Measurements from ENCODE around the gene TNFRSF13B.

The TNFRSF13B gene

GRCh38 chr17:16981928-16982327 lies 10.0 kb upstream of the TNFRSF13B start:
- TF ChIP-seq GATA2 (IDR thresholded peaks at IDR 0.05; ENCODE audit: low read depth, low read length) = no peak
- TF ChIP-seq GATA3 (IDR thresholded peaks at IDR 0.05; ENCODE audit: low read depth, low read length) = no peak

DNA sequence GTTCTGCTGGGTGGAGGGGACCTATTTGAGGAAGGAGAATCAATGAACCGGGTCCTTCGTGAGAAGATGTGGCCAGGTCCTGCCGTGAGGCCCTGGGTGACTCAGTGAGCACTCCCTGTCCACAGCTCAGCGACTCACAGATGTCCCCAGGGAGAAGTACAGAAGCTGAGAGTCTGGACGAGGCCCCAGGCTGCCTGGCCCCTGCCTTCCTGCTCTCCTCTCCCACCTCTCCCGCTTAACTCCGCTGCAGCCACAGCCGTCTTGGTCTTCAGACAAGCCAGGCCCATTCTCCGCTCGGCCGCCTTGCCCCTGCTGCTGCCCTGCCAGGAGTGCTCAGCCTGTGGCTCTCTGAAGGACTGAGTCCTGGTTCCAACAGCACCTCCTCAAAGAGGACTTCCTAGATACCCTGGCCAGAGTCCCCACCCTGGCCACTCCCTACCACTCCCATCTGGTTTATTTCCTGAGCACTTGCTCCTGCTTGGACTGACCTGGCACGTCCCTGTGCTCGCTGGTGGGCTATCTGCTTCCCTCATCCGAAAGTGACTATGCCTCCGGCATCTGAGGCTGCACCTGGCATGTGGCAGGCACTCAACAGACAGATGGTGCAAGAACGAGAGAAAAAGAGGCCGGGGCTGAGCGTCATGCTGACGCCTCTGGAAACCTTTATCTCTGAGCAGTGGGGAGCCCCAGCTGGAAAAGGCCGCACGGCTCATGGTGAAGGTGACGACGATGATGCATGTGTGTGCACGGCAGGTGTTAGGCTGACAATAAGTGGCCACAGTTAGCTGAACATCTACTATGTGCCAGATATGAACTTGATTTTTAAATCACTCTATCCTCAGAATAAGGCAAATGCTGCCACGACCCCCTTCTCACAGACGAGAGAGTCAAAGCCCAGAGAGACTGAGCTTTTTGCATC lies 9.2 kb upstream of the TNFRSF13B start:
- TF ChIP-seq GATA2 (IDR thresholded peaks at IDR 0.05; ENCODE audit: low read depth, low read length) = no peak
- TF ChIP-seq GATA3 (IDR thresholded peaks at IDR 0.05; ENCODE audit: low read depth, low read length) = no peak

DNA sequence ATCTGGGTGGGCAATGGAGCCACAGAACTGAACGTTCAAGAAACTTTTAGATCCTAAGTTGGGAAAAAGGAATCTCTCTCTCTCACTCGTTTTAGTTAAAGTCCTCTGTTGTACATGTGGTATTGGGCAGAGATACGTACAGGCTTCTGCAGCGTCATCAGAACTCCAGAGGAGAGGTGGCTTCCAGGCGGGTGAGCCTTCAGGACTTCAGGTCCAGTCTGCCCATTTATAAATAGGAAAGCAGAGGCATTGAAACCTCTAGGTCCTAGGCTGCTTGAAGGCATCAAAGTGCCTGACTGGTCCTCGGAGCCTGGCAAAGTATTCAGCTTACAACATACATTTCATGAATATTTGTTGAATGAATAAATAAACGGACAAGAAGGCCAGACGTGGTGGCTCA lies 8.1 kb upstream of the TNFRSF13B start:
- no peak for TF ChIP-seq GATA2 (IDR thresholded peaks at IDR 0.05; ENCODE audit: low read depth, low read length)
- TF ChIP-seq GATA3 (IDR thresholded peaks at IDR 0.05; ENCODE audit: low read depth, low read length) = no peak

GRCh38 chr17:16977932-16978331 lies 6.0 kb upstream of the TNFRSF13B start:
- no peak for TF ChIP-seq GATA2 (IDR thresholded peaks at IDR 0.05; ENCODE audit: low read depth, low read length)
- no peak for TF ChIP-seq GATA3 (IDR thresholded peaks at IDR 0.05; ENCODE audit: low read depth, low read length)

DNA sequence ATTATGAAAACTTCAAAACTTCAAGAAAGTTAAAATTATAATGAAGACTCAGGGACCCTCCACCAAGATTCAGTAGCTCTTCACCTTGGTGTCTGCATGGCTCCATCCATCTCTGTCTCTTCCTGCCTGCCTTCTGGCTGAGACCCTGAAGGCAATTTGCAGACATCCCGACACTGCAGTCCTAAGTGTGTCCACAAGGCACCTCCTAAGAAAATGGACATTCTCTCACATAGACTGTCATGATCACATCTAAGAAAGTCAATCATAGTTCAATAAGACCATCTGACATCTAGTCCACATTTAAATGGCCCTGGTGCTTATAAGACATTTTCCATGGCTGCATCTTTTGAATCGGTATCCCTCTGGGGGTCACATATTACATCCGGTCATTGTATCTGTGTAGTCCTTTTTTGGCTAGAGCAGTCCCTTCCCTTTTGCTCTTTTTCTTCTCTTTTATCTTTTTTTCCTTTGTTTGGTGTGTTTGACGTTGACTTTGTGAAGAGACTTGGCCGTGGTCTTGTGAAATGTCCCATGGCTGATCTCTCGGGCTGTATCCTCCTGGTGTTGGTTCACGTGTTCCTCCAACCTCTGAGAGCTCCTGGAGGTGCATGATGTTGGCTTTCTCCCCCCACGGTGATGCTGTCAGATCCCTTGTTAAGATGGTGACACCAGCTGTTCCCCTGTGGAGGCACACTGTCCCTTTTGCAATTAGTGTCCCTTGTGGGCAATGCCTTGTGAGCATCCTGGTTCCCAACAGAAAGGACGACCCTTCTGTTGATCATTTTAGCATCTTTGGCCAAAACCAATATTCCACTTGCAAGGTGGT lies 5.0 kb upstream of the TNFRSF13B start:
- TF ChIP-seq GATA2 (IDR thresholded peaks at IDR 0.05; ENCODE audit: low read depth, low read length) (no peak), GATA3 (IDR thresholded peaks at IDR 0.05; ENCODE audit: low read depth, low read length) (no peak)

DNA sequence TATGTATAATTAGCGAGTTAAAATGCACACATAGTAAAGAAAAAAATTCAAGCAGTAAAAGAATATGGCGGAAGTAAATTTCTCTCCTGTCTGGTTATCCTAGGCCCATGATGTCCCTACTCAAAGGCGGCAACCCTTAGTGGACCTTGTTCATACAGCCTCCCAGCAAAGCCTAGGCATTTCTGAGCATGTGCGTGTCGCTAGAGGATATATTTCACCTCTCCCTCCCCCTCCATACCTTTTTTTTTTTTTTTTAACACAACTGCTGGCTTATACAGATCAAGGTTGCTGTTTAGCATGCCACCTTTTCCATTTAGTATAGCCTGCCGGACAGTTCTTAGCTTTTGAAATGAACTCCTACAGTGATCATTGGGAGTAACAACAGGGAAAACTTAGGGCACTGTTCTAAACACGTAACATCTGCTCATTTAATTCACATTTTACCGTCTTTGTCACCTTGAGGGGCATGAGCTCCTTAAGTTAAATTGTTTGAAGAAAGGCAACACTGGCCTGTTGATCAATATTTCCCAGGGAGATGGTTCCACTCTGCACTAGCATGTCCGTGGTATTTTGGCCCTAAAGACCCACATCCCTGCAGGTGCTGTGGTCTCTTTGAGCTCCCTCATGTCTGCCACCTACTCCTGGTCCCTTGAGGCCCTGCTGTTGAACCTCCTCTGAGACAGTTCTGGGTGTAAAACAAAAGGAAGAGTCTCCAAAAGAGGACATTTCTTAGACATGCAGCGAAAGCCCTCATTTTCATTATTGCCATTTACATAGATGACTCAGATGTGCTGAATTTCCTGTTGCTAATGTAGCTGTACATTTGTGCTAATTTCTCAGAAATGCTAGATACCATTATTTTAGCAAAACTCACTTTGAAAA lies 4.1 kb upstream of the TNFRSF13B start:
- TF ChIP-seq GATA2 (IDR thresholded peaks at IDR 0.05; ENCODE audit: low read depth, low read length) (no peak), GATA3 (IDR thresholded peaks at IDR 0.05; ENCODE audit: low read depth, low read length) (no peak)

GRCh38 chr17:16975277-16975651 lies 3.3 kb upstream of the TNFRSF13B start:
- TF ChIP-seq GATA3 (IDR thresholded peaks at IDR 0.05; ENCODE audit: low read depth, low read length) = no peak
- TF ChIP-seq GATA2 (IDR thresholded peaks at IDR 0.05; ENCODE audit: low read depth, low read length) = no peak

GRCh38 chr17:16974569-16975276 lies 2.8 kb upstream of the TNFRSF13B start:
- TF ChIP-seq GATA3 (IDR thresholded peaks at IDR 0.05; ENCODE audit: low read depth, low read length) (no peak), GATA2 (IDR thresholded peaks at IDR 0.05; ENCODE audit: low read depth, low read length) (no peak)

DNA sequence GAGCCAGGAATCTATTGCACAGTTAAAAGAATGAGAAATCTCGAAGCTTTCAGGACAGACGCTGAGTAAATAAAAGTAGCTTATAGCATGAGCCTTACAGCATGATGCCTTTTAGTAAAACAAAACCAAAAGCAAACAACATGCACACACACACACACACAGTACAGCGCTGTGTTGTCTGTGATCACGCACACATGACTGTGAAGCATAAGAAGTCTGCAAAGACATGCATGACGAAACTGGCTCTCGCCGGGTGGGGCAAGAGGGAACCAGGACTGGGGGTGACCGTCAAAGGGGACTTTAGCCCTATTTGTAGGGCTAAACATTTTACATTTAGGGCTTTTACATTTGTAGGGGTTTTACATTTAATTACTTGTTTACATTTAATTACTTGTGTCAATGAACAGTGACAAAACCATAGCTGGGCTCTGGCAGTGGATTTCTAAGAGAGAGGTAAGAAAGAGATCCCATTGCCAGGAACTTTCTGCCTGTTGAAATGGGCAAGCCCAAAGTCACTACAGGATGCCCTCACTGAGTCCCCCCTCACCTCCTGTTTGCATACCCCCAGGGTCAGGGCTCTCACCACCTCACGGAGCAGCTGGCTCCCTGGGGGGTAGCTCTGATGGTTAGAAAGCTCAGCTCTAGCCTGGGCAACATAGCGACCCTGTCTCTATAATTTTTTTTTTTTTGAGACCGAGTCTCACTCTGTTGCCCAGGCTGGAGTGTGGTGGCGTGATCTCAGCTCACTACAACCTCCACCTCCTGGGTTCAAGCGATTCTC lies 2.0 kb upstream of the TNFRSF13B start:
- no peak for TF ChIP-seq GATA2 (IDR thresholded peaks at IDR 0.05; ENCODE audit: low read depth, low read length)

DNA sequence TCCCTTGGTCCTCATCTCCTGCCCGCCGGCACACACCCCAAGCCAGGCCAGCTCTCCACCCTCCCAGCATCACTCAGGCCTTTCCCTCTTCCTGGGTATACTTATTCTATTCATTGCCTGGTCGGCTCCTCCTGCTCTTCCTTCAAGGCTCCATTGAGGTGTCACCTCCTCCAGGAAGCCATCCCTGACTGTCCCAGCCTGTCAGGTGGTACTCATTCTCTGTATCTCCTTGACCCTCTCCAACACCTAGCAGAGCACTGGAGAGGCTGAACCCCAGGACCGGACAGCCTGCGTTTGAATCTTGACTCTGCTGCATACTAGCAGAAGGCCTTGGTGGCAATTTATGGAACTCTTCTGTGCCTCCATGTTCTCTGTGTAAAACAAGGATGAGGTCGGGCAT lies 428 bp upstream of the TNFRSF13B start:
- TF ChIP-seq GATA2 (IDR thresholded peaks at IDR 0.05; ENCODE audit: low read depth, low read length) (no peak), GATA3 (IDR thresholded peaks at IDR 0.05; ENCODE audit: low read depth, low read length) (no peak)

DNA sequence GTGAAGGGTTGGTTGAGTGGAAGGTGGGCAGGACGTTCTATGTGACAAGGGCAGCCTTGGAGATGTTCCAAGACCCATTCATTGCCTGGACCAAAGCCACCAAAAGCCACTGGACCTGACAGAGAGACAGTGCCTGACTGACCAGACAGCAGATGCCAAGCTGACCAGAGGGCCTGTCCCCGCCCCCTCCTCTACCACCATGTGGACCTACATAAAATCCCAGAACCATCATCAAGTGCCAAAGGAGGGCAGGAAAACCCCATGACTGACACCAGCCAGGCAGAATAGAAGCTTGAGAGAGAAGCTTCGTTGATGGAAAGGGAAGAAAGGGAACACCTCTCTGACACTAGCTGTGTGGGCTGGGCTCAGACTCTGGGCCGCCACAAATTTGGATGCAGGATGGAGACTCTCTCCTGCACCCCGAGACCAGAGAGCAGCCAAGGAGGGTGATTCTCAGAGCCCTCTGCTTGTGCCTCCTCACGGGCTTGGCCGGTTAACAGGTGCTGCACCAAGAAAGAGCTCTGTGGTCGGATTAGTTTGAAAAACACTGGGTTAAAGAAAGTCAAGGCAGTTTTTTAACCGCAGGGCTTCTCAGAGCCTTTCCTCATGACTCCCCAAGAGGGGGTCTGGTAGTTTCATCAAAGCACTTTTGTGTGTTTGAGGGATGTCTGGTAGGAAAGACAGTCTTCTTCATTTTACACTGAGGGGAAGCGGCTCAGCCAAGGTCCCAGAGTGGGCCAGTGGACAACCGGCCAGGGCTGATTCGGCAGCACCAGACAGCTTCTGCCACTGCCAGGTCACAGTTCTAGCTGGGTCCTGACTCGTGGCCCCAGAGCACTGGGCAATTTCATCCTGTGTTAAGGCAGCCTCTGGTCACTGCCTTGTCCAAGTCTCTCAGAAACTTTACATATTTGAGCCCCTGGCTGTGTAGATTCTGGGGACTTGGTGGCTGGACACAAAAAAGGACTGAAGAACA lies 1.7 kb downstream of the TNFRSF13B start:
- TF ChIP-seq GATA2 (IDR thresholded peaks at IDR 0.05; ENCODE audit: low read depth, low read length) (no peak), GATA3 (IDR thresholded peaks at IDR 0.05; ENCODE audit: low read depth, low read length) (no peak)

GRCh38 chr17:16968786-16969185 lies 3.1 kb downstream of the TNFRSF13B start:
- TF ChIP-seq GATA3 (IDR thresholded peaks at IDR 0.05; ENCODE audit: low read depth, low read length) (no peak), GATA2 (IDR thresholded peaks at IDR 0.05; ENCODE audit: low read depth, low read length) (no peak)
